ENCODE results near the gene SCNM1. TPM values are rescaled to one million over a fixed set of nuclear protein-coding genes. Genes with fewer than 3 reads are reported as not detected.
A peak's percentile ranks its signal among the peaks of the same experiment; 100 is the strongest.
"Not testable (repeated sequence)": the region's sequence is repeated elsewhere in the genome, so short reads cannot be mapped to it uniquely, and the experiment has no call there.

The SCNM1 gene
- polyA plus RNA-seq, 1 donor (not counting 4 experiments of a cell fraction or from before 2014, with no cell fraction given), result 26.2 TPM

GRCh38 chr1:151187205-151187604 lies 21.3 kb downstream of the SCNM1 start:
- no peak for TF ChIP-seq EZH2 (IDR thresholded peaks at IDR 0.05; ENCODE audit: low read length)
- TF ChIP-seq CTCF (optimal IDR thresholded peaks at IDR 0.05 in 1 of 3, IDR thresholded peaks at IDR 0.05 in 1 of 3, conservative IDR thresholded peaks at IDR 0.05 in 1 of 3; ENCODE audit: extremely low read depth in 1 of 3, insufficient read depth in 2 of 3, low read length in 3 of 3), result no peak
- FAIRE-seq, result no peak

DNA sequence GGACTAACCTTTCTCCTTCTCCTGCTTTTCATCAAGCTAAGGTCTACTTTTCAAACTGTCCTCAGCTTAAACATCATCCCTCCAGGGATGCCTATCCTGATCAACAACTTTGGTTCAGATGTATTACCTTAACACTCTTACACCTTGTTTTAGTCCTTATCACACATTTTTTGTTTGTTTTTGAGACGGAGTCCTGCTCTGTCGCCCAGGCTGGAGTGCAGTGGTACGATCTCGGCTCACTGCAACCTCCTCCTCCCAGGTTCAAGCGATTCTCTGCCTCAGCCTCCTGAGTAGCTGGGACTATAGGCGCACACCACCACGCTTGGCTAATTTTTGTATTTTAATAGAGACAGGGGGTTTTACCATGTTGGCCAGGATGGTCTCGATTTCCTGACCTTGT lies 22.7 kb downstream of the SCNM1 start:
- Histone ChIP-seq H3K4me2 (ENCODE audit: control insufficient read depth, extremely low read depth, insufficient read depth, low read depth, low read length) (peak overlapping the region; percentile 75), H3K4me3 (ENCODE audit: control insufficient read depth in 2 of 3, extremely low read depth in 1 of 3, insufficient read depth in 2 of 3, low read depth in 1 of 3, low read length in 3 of 3) (peak overlapping the region; percentile 60 to 95 (median 80)), H3K9ac (ENCODE audit: control insufficient read depth, extremely low read depth, insufficient read depth, low read length) (peak overlapping the region; percentile 95), H3K79me2 (ENCODE audit: control insufficient read depth, insufficient read depth, low read length) (peaks cover 36% of the 10 kb centered on the region), H3K27ac (ENCODE audit: control insufficient read depth, insufficient read depth, low read length) (peak overlapping the region; percentile 91), H3K36me3 (ENCODE audit: control insufficient read depth in 2 of 2, extremely low read depth in 1 of 2, insufficient read depth in 2 of 2, low read length in 2 of 2) (peaks cover 10 to 14% of the 10 kb centered on the region in 2 experiments), H3K4me1 (ENCODE audit: control insufficient read depth, extremely low read depth, insufficient read depth, low read length) (peaks cover 20% of the 10 kb centered on the region)
- H3K27me3 ChIP-seq (ENCODE audit: control insufficient read depth, extremely low read depth, insufficient read depth, low read length); H2AFZ ChIP-seq (ENCODE audit: control insufficient read depth, low read length); H3K9me3 ChIP-seq (ENCODE audit: control insufficient read depth, low read depth, low read length); H3K9me1 ChIP-seq (ENCODE audit: control insufficient read depth, extremely low read depth, insufficient read depth, low read length); dilution Hi-C loops (cut with MboI; ENCODE audit: extremely low pct_ligation_motif_present, low sequenced_read_pairs); H4K20me1 ChIP-seq (ENCODE audit: control insufficient read depth, extremely low read depth, insufficient read depth, low read length); DNase-seq (ENCODE audit: low read depth, low spot score); FAIRE-seq: not testable (repeated sequence)

More at GRCh38 chr1:151187205-151187604, 21.3 kb downstream of the SCNM1 start:
- peak overlapping the region; percentile 32 for H3K4me2 ChIP-seq (ENCODE audit: control insufficient read depth, extremely low read depth, insufficient read depth, low read depth, low read length)
- H2AFZ ChIP-seq (ENCODE audit: control insufficient read depth, low read length), result no peak overlapping the region
- no peak overlapping the region for H3K4me3 ChIP-seq (ENCODE audit: control insufficient read depth in 2 of 3, extremely low read depth in 1 of 3, insufficient read depth in 2 of 3, low read depth in 1 of 3, low read length in 3 of 3)
- H3K9me3 ChIP-seq (ENCODE audit: control insufficient read depth, low read depth, low read length), result no peaks in the 10 kb centered on the region
- H3K27me3 ChIP-seq (ENCODE audit: control insufficient read depth, extremely low read depth, insufficient read depth, low read length), result no peaks in the 10 kb centered on the region
- peaks cover 14% of the 10 kb centered on the region in 2 experiments for H3K36me3 ChIP-seq (ENCODE audit: control insufficient read depth in 2 of 2, extremely low read depth in 1 of 2, insufficient read depth in 2 of 2, low read length in 2 of 2)
- no peak overlapping the region for H3K9ac ChIP-seq (ENCODE audit: control insufficient read depth, extremely low read depth, insufficient read depth, low read length)
- DNase-seq (ENCODE audit: low read depth, low spot score), result no peak
- no peaks in the 10 kb centered on the region for H3K9me1 ChIP-seq (ENCODE audit: control insufficient read depth, extremely low read depth, insufficient read depth, low read length)
- H4K20me1 ChIP-seq (ENCODE audit: control insufficient read depth, extremely low read depth, insufficient read depth, low read length), result no peaks in the 10 kb centered on the region
- peaks cover 20% of the 10 kb centered on the region for H3K4me1 ChIP-seq (ENCODE audit: control insufficient read depth, extremely low read depth, insufficient read depth, low read length)
- H3K27ac ChIP-seq (ENCODE audit: control insufficient read depth, insufficient read depth, low read length), result peak overlapping the region; percentile 9
- H3K79me2 ChIP-seq (ENCODE audit: control insufficient read depth, insufficient read depth, low read length), result peaks cover 36% of the 10 kb centered on the region
- dilution Hi-C loops (cut with MboI; ENCODE audit: extremely low pct_ligation_motif_present, low sequenced_read_pairs), result no loop called here
